Subcutaneous adipose tissue (tissue), 4 donors: ENCODE data around the gene SASH1. TPM values are rescaled to one million over a fixed set of nuclear protein-coding genes. Genes with fewer than 3 reads are reported as not detected.

Source experiments
- CTCF ChIP-seq: fragments of 450-650 bp; IDR thresholded peaks from one replicate; pipeline ENCODE4 v1.5.1; 2016; ENCODE audit warnings: low read depth, mild to moderate bottlenecking, control low read depth, antibody characterized with exemption, moderate library complexity
- total RNA-seq, 4 donors: library from RNA; depleted of rRNA; stranded (reverse); fragments of >200 nt; gene quantifications; one replicate each; pipeline ENCODE4 v1.1.0, GENCODE V29; 2016

The SASH1 gene
- total RNA-seq, 4 donors from 2014 or later: 234 to 322 (median 267) TPM

GRCh38 chr6:148525453-148525852 is 182.8 kb downstream of the SASH1 start:
- TF ChIP-seq CTCF: no peak

GRCh38 chr6:148526145-148526544 is 183.5 kb downstream of the SASH1 start:
- no peak for TF ChIP-seq CTCF

GRCh38 chr6:148528292-148528691 is 185.7 kb downstream of the SASH1 start:
- TF ChIP-seq CTCF: no peak

- TF ChIP-seq CTCF: no peak
Measured at GRCh38 chr6:148529010-148529409, 186.4 kb downstream of the SASH1 start.

GRCh38 chr6:148530394-148530953 is 187.8 kb downstream of the SASH1 start:
- no peak for TF ChIP-seq CTCF

GRCh38 chr6:148530976-148531375 is 188.3 kb downstream of the SASH1 start:
- TF ChIP-seq CTCF: no peak

- no peak for TF ChIP-seq CTCF
Measured at GRCh38 chr6:148532698-148533097, 190.1 kb downstream of the SASH1 start.
